ENCODE data around the gene ZNF362.

Gene ZNF362

DNA sequence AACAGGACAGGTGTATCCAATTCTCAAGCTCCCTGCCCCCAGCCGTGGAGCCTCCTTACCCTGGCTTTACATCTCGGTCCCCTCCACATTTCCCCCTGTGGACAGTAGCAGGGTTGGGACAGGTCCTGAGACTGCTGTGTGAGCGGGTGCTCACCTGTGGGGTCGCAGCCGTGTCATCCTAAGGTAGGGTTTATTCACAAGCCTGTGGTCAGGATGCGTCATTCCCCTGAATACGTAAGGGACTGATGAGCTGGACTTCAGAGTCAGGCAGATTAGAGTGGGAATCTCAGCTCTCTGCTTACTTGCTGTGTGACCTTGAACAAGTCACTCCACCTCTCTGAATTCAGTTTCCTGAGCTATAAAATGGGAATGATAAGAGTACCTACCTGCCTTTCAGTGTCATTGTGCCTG is 17.7 kb downstream of the ZNF362 start:
- Histone ChIP-seq H3K36me3 (ENCODE audit: insufficient read depth) (no peaks in the 10 kb centered on the region), H3K4me2 (no peak overlapping the region)

DNA sequence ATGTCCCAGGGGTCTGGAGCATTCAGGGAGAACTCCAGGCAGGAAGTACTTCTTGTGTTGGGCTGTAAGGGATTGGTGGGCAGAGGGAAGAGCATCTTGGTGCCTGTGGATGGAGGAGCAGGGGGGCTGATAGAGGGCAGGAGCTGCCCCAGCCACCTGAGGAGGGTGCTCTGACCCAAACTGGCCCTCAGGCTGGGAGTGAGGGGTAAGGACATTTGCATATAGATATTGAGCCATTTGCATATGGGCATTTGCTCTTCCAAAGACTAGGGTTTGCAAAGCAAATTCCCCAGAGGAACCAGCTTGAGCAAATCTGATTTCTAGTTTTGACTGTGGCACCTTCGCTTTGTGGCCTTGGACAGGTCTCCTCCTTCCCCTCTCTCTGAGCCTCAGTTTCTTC is 18.2 kb downstream of the ZNF362 start:
- no peaks in the 10 kb centered on the region for H3K27me3 ChIP-seq (ENCODE audit: insufficient read depth, low read depth)
- no peak for TF ChIP-seq CTCF (conservative IDR thresholded peaks at IDR 0.05; ENCODE audit: low read depth, low read length)
- no peaks in the 10 kb centered on the region for H3K79me2 ChIP-seq (ENCODE audit: insufficient read depth, low read depth)
- no peaks in the 10 kb centered on the region for H4K20me1 ChIP-seq (ENCODE audit: insufficient read depth)
- no peak overlapping the region for H3K4me3 ChIP-seq (IDR thresholded peaks at IDR 0.05; ENCODE audit: insufficient read depth, low read depth, low read length)
- H3K9ac ChIP-seq, result no peak overlapping the region
- no peak overlapping the region for H3K27ac ChIP-seq
- no peaks in the 10 kb centered on the region for H3K36me3 ChIP-seq (ENCODE audit: insufficient read depth)
- H3K4me1 ChIP-seq (ENCODE audit: low read depth, poor library complexity, severe bottlenecking), result no peaks in the 10 kb centered on the region
- H2AFZ ChIP-seq (ENCODE audit: low read depth), result no peak overlapping the region
- H3K4me2 ChIP-seq, result no peak overlapping the region

More for the DNA sequence above, 17.7 kb downstream of the ZNF362 start:
- Histone ChIP-seq H3K27ac (no peak overlapping the region), H3K4me1 (ENCODE audit: low read depth, poor library complexity, severe bottlenecking) (no peaks in the 10 kb centered on the region), H3K79me2 (ENCODE audit: insufficient read depth, low read depth) (no peaks in the 10 kb centered on the region), H3K27me3 (ENCODE audit: insufficient read depth, low read depth) (no peaks in the 10 kb centered on the region), H3K4me3 (IDR thresholded peaks at IDR 0.05; ENCODE audit: insufficient read depth, low read depth, low read length) (no peak overlapping the region), H4K20me1 (ENCODE audit: insufficient read depth) (no peaks in the 10 kb centered on the region), H3K9ac (no peak overlapping the region), H2AFZ (ENCODE audit: low read depth) (no peak overlapping the region)
- no peak for TF ChIP-seq CTCF (conservative IDR thresholded peaks at IDR 0.05; ENCODE audit: low read depth, low read length)

DNA sequence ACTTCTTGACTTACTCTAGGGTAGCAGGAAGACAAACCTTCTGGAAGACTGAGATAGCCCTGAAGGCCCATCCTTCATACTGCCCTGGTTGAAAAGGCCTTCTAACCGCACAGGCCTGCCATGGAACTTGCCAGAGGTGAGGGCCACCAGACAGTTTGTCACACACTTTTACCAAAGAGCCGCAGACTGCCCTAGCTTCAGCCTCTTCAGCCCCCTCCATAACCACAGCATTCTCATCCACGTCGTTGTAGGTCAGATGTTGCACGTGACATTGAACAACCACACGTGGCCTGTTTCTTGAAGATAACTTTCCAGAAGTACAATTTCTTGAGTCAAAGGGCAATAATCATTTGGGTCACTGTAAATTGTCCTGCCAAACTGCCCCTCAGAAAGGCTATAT is 18.9 kb downstream of the ZNF362 start:
- Histone ChIP-seq H3K27me3 (ENCODE audit: insufficient read depth, low read depth) (no peaks in the 10 kb centered on the region), H3K4me1 (ENCODE audit: low read depth, poor library complexity, severe bottlenecking) (no peaks in the 10 kb centered on the region), H2AFZ (ENCODE audit: low read depth) (no peak overlapping the region), H3K4me2 (no peak overlapping the region), H4K20me1 (ENCODE audit: insufficient read depth) (no peaks in the 10 kb centered on the region), H3K4me3 (IDR thresholded peaks at IDR 0.05; ENCODE audit: insufficient read depth, low read depth, low read length) (no peak overlapping the region), H3K27ac (no peak overlapping the region), H3K36me3 (ENCODE audit: insufficient read depth) (no peaks in the 10 kb centered on the region), H3K79me2 (ENCODE audit: insufficient read depth, low read depth) (no peaks in the 10 kb centered on the region), H3K9ac (no peak overlapping the region)
- no peak for TF ChIP-seq CTCF (conservative IDR thresholded peaks at IDR 0.05; ENCODE audit: low read depth, low read length)

DNA sequence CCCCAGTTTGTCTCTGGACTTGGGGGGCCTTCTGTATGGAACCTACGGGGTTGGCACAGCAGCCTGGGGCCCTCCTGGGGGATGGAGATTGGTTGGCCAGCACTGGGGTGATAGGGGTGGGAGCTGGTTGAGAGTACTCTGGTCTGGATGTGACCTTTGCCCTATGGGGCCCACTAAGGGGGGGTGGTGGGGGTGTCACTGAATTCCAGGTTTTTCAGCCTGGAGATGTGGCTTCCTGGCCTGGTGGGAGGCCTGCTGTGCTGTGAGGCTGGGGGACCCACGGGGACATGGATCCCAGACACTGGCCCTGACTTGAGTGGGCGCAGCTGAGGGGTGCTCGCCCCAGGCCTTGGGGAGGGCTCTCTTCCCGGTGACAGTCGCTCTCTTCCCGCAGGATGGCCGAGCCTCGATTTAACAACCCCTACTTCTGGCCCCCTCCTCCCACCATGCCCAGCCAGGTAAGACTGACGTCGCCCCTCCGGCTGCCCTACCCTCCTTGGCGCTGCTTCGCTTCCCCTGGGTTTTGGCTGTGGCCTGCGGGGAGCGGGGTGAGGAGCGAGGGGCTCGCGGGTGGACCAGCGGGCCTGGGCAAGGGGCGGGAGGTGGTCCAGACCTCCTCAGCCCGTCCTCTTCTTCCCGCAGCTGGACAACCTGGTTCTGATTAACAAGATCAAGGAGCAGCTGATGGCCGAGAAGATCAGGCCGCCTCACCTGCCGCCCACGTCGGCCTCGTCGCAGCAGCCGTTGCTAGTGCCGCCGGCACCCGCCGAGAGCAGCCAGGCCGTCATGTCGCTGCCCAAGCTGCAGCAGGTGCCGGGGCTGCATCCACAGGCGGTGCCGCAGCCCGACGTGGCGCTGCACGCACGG is 19.6 kb downstream of the ZNF362 start:
- Histone ChIP-seq H3K36me3 (ENCODE audit: insufficient read depth) (no peaks in the 10 kb centered on the region), H3K9ac (no peak overlapping the region), H3K79me2 (ENCODE audit: insufficient read depth, low read depth) (no peaks in the 10 kb centered on the region), H3K27ac (no peak overlapping the region), H3K4me3 (IDR thresholded peaks at IDR 0.05; ENCODE audit: insufficient read depth, low read depth, low read length) (no peak overlapping the region), H2AFZ (ENCODE audit: low read depth) (no peak overlapping the region), H4K20me1 (ENCODE audit: insufficient read depth) (no peaks in the 10 kb centered on the region), H3K4me2 (no peak overlapping the region), H3K27me3 (ENCODE audit: insufficient read depth, low read depth) (no peaks in the 10 kb centered on the region), H3K4me1 (ENCODE audit: low read depth, poor library complexity, severe bottlenecking) (no peaks in the 10 kb centered on the region)
- no peak for TF ChIP-seq CTCF (conservative IDR thresholded peaks at IDR 0.05; ENCODE audit: low read depth, low read length)

All from KMS-11 (cell line).